Chondrocyte (in vitro differentiated cells): ENCODE results near the gene MRPL50. TPM values are rescaled to one million over a fixed set of nuclear protein-coding genes. Genes with fewer than 3 reads are reported as not detected.

ENCODE experiments used
- DNase-seq: peaks from one replicate; pipeline ENCODE4 v3.0.0; 2021; ENCODE audit warnings: mixed read lengths, low spot score
- H3K27ac Mint-ChIP-seq: one replicate; pipeline ENCODE4 v1.8.0; 2021; ENCODE audit warnings: mild to moderate bottlenecking, moderate library complexity, mixed read lengths; ENCODE audit not compliant: unreplicated experiment
- H3K27me3 Mint-ChIP-seq: 2 replicates; pipeline ENCODE4 v1.8.0; 2021; ENCODE audit warnings: low read depth, mixed read lengths
- H3K36me3 Mint-ChIP-seq: 2 replicates; pipeline ENCODE4 v1.8.0; 2021; ENCODE audit warnings: low read depth, mixed read lengths
- H3K4me1 Mint-ChIP-seq: 2 replicates; pipeline ENCODE4 v1.8.0; 2021; ENCODE audit warnings: low read depth, mild to moderate bottlenecking, mixed read lengths
- H3K4me3 Mint-ChIP-seq: one replicate; pipeline ENCODE4 v1.8.0; 2021; ENCODE audit warnings: mild to moderate bottlenecking, moderate library complexity, mixed read lengths; ENCODE audit not compliant: unreplicated experiment
- H3K9me3 Mint-ChIP-seq: 2 replicates; pipeline ENCODE4 v1.8.0; 2021; ENCODE audit warnings: low read depth, mixed read lengths
- CTCF ChIP-seq: fragments of 200-600 bp; sonication (generic); IDR thresholded peaks from 2 replicates; pipeline ENCODE4 v1.5.0; 2021; ENCODE audit warnings: antibody characterized with exemption, mild to moderate bottlenecking, moderate library complexity
- total RNA-seq: library from RNA; stranded (reverse); gene quantifications from 3 replicates; pipeline ENCODE4 v1.2.1, GENCODE V29; 2021

MRPL50 gene
- total RNA-seq, 1 donor from 2014 or later = 7.2 TPM

- Mint-ChIP-seq H3K27ac (no peak overlapping the region), H3K4me3 (no peak overlapping the region), H3K27me3 (no peaks in the 10 kb centered on the region), H3K9me3 (peaks cover 78% of the 10 kb centered on the region), H3K36me3 (peaks cover 66% of the 10 kb centered on the region), H3K4me1 (no peaks in the 10 kb centered on the region)
- TF ChIP-seq CTCF = no peak
- no peak for DNase-seq
Observed at GRCh38 chr9:101409079-101409477, 10.7 kb upstream of the MRPL50 start.

- H3K27ac Mint-ChIP-seq = no peak overlapping the region
- DNase-seq = no peak
- no peaks in the 10 kb centered on the region for H3K4me1 Mint-ChIP-seq
- H3K4me3 Mint-ChIP-seq = no peak overlapping the region
- H3K27me3 Mint-ChIP-seq = no peaks in the 10 kb centered on the region
- peaks cover 80% of the 10 kb centered on the region for H3K9me3 Mint-ChIP-seq
- H3K36me3 Mint-ChIP-seq = peaks cover 70% of the 10 kb centered on the region
- TF ChIP-seq CTCF = no peak
Observed at GRCh38 chr9:101408374-101409078, 10.1 kb upstream of the MRPL50 start.

- Mint-ChIP-seq H3K4me3 (no peak overlapping the region), H3K27me3 (no peaks in the 10 kb centered on the region), H3K36me3 (peaks cover 80% of the 10 kb centered on the region), H3K9me3 (peaks cover 67% of the 10 kb centered on the region), H3K27ac (no peak overlapping the region), H3K4me1 (peaks cover 38% of the 10 kb centered on the region)
- no peak for TF ChIP-seq CTCF
- no peak for DNase-seq
Observed at GRCh38 chr9:101403516-101404285, 5.3 kb upstream of the MRPL50 start.

- peaks cover 52% of the 10 kb centered on the region for H3K36me3 Mint-ChIP-seq
- H3K27ac Mint-ChIP-seq = peak overlapping the region; percentile 8
- no peak for TF ChIP-seq CTCF
- H3K4me1 Mint-ChIP-seq = peaks cover 54% of the 10 kb centered on the region
- H3K4me3 Mint-ChIP-seq = peak overlapping the region; percentile 100
- H3K9me3 Mint-ChIP-seq = peaks cover 37% of the 10 kb centered on the region
- no peaks in the 10 kb centered on the region for H3K27me3 Mint-ChIP-seq
- DNase-seq = no peak
Observed at GRCh38 chr9:101400120-101400519, 1.7 kb upstream of the MRPL50 start.

GRCh38 chr9:101399643-101399970, 1.2 kb upstream of the MRPL50 start:
- Mint-ChIP-seq H3K9me3 (peaks cover 32% of the 10 kb centered on the region), H3K27me3 (no peaks in the 10 kb centered on the region), H3K4me1 (peaks cover 54% of the 10 kb centered on the region), H3K4me3 (peak overlapping the region; percentile 100), H3K27ac (peak overlapping the region; percentile 100), H3K36me3 (peaks cover 47% of the 10 kb centered on the region)
- TF ChIP-seq CTCF = no peak
- DNase-seq = no peak
